Measurements from ENCODE around the gene BMP2K.

Gene BMP2K

DNA sequence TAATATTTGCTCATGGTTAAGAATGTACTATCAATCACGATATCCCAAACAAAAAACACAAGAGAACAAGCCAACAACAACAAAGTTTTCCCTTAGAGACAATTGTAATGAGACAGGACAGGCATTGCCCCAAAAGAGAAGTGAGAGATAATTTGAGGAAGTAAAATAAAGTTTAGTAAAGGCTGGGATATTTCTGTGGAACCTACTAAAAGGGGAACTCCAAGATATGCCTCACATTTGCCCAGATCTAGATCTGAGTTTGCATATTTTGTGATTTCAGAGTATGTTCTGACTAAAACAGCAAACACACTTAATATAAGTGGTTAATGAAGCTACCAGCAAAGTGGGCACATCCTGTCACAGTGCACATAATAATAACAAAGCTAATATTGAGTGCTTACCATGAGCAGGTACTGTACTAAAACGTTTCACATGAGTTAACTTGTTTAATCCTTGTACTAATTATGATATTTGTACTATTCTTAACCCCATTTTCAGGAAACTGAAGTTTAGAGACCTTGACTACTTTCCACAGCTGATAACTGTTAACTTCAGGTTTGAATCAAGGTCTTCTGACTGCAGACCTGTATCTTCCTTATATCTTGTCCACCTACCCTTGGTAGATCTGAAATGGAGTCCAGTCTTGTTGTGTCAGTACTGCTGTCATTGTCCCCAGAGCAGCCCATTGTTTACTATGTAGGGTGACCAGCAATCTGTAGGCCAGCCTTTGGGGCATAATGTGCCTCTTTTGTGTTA, 26.0 kb upstream of the BMP2K start:
- CTCF ChIA-PET = interaction anchor here (1.6 kb wide), 1 partner anchor 10 kb away, joined by 3 read pairs; no protein-coding TSS in a partner anchor
- DNase-seq (ENCODE audit: low read depth, low spot score) = no peak
- POLR2A ChIA-PET = interaction anchor here (1.1 kb wide), 1 partner anchor 13 kb away, joined by 3 read pairs; no protein-coding TSS in a partner anchor
- H3K4me3 ChIP-seq (ENCODE audit: low read depth, low read length) = no peak overlapping the region
- TF ChIP-seq, protein P1, sequence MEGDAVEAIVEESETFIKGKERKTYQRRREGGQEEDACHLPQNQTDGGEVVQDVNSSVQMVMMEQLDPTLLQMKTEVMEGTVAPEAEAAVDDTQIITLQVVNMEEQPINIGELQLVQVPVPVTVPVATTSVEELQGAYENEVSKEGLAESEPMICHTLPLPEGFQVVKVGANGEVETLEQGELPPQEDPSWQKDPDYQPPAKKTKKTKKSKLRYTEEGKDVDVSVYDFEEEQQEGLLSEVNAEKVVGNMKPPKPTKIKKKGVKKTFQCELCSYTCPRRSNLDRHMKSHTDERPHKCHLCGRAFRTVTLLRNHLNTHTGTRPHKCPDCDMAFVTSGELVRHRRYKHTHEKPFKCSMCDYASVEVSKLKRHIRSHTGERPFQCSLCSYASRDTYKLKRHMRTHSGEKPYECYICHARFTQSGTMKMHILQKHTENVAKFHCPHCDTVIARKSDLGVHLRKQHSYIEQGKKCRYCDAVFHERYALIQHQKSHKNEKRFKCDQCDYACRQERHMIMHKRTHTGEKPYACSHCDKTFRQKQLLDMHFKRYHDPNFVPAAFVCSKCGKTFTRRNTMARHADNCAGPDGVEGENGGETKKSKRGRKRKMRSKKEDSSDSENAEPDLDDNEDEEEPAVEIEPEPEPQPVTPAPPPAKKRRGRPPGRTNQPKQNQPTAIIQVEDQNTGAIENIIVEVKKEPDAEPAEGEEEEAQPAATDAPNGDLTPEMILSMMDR (IDR thresholded peaks at IDR 0.05; ENCODE audit: insufficient read depth, low read length, missing control alignments) = no peak

DNA sequence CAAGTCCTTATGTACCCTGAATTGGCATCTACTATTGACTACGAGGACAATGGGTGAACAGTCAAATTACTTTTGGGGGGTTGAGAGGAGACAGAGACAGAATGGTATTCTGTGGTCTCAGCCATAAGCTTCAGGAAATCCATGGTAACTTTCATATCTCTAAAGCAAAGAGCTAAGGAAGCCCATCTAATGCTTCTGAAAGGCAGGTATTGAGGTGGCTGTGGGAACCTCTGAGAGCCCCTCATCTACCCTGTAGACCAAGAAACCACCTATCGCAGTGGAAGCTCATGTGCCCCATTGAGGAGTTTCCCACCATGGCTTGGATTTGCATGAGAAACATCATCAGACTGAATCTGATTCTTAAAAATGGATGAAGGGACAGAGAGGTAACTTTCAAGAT, 23.1 kb upstream of the BMP2K start:
- ChIA-PET POLR2A (no interaction called here), CTCF (interaction anchor here (1.5 kb wide), 1 partner anchor 123 kb away, joined by 3 read pairs; no protein-coding TSS in a partner anchor)
- DNase-seq (ENCODE audit: low read depth, low spot score) = no peak
- H3K4me3 ChIP-seq (ENCODE audit: low read depth, low read length) = no peak overlapping the region
- TF ChIP-seq, protein P1 (IDR thresholded peaks at IDR 0.05; ENCODE audit: insufficient read depth, low read length, missing control alignments) = no peak

DNA sequence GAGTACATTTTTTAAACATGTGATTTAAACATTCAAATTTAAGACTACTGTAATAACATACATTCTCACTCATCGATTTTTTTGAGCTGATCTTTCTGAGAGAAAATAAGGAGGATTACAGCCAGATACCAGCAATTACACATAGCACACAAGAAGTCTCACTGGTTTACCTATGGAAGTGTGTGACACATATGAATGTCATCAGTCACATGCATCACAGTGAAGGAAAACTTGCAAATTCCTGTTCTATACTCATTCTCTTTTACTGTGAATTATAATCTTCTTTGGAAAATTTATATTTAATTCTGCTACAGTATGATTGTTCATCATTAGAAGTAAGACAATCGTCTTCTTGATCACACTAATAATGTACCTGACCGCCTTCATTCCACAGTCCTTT, 21.3 kb upstream of the BMP2K start:
- ChIA-PET POLR2A (no interaction called here), CTCF (interaction anchor here (0.6 to 1.5 kb wide), 2 partner anchors 12 to 108 kb away, joined by 3 read pairs; no protein-coding TSS in a partner anchor)
- TF ChIP-seq, protein P1 (IDR thresholded peaks at IDR 0.05; ENCODE audit: insufficient read depth, low read length, missing control alignments) = no peak
- no peak for DNase-seq (ENCODE audit: low read depth, low spot score)
- H3K4me3 ChIP-seq (ENCODE audit: low read depth, low read length) = no peak overlapping the region

DNA sequence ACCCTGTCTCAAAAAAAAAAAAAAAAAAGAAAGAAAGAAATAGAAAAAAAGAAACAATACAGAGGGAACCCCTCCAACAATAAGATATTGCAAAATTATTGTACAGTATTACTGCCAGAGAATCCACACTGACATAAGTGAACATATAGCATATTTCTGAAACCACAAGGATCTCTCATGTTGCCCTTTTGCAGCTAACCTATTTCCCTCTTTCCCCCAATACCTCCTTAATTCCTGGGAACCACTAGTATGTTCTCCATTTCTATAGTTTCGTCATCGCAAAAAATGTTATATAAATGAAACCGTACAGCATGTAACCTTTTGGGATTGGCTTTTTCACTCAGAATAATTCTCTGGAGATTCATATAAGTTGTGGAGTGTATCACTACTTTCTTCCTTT, 20.0 kb upstream of the BMP2K start:
- CTCF ChIA-PET = interaction anchor here (1.3 kb wide), 1 partner anchor 141 kb away, joined by 3 read pairs; no protein-coding TSS in a partner anchor
- POLR2A ChIA-PET = no interaction called here

DNA sequence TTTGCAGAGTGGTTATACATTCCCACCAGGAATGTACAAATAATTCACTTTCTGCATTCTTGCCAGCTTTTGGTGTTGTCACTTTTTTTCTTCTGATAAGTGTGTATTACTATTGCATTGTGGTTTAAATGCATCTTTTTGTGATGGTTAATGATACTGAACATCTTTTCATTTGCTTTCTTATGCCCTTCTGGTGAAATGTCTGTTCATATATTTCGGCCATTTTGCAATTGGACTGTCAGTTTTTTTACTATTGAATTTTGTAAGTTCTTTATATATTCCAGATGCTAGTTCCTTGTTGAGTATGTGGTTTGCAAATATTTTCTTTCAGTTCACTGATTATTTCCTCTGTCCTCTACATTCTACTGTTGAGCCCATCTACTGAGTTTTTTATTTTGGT, 19.4 kb upstream of the BMP2K start:
- TF ChIP-seq, protein P1 (IDR thresholded peaks at IDR 0.05; ENCODE audit: insufficient read depth, low read length, missing control alignments) = no peak
- no peak for DNase-seq (ENCODE audit: low read depth, low spot score)
- H3K4me3 ChIP-seq (ENCODE audit: low read depth, low read length) = no peak overlapping the region
- ChIA-PET CTCF (interaction anchor here (1.3 kb wide), 1 partner anchor 142 kb away, joined by 3 read pairs; no protein-coding TSS in a partner anchor), POLR2A (no interaction called here)

More for the DNA sequence above, 20.0 kb upstream of the BMP2K start:
- H3K4me3 ChIP-seq (ENCODE audit: low read depth, low read length) = no peak overlapping the region
- TF ChIP-seq, protein P1 (IDR thresholded peaks at IDR 0.05; ENCODE audit: insufficient read depth, low read length, missing control alignments) = no peak
- no peak for DNase-seq (ENCODE audit: low read depth, low spot score)

DNA sequence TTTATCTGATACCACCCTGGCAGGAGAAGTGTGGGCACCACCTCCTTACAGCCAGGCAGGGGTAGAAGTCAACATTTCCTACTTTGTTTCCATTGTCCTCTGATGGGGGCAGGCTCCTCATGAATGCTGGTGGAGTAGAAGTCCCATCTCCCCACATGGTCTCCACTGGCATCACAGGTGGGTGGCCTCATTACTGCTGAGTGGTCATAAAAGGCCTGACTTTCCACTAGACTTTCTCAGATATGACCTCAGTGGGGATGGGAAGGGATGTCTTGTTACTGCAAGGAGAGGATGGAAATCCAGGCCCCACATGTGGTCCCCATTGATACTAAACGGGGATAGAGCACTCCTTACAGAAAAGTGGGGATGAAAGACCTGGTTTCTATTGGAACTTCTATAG, 18.6 kb upstream of the BMP2K start:
- no peak for DNase-seq (ENCODE audit: low read depth, low spot score)
- CTCF ChIA-PET = no interaction called here

More for the DNA sequence above, 18.6 kb upstream of the BMP2K start:
- TF ChIP-seq, protein P1 (IDR thresholded peaks at IDR 0.05; ENCODE audit: insufficient read depth, low read length, missing control alignments) = no peak
- no peak overlapping the region for H3K4me3 ChIP-seq (ENCODE audit: low read depth, low read length)
- POLR2A ChIA-PET = no interaction called here

Measured in AG04449 (cell line).